Activated CD8-positive, alpha-beta memory T cell treated with anti-CD3 and anti-CD28 coated beads, Interleukin-2, amount 50 U/mL, for 24 hours (primary cell): ENCODE measurements around the gene KLF9.
A peak's percentile ranks its signal among the peaks of the same experiment; 100 is the strongest.

Source experiments
- DNase-seq: peaks from one replicate; pipeline ENCODE4 v3.0.0-alpha.2; 2020; ENCODE audit errors: extremely low read depth

The KLF9 gene

GRCh38 chr9:70422371-70423043 is 8.1 kb upstream of the KLF9 start:
- no peak for DNase-seq

- DNase-seq = no peak
These were observed 7.1 kb upstream of the KLF9 start for GRCh38 chr9:70421272-70422180.

- no peak for DNase-seq
These were observed 6.2 kb upstream of the KLF9 start for GRCh38 chr9:70420441-70421271.

- peak; percentile 74 for DNase-seq
These were observed 5.3 kb upstream of the KLF9 start for GRCh38 chr9:70419556-70420440.

- no peak for DNase-seq
These were observed 4.5 kb upstream of the KLF9 start for GRCh38 chr9:70418822-70419555.

GRCh38 chr9:70415476-70415875 is 1.0 kb upstream of the KLF9 start:
- no peak for DNase-seq

- no peak for DNase-seq
These were observed 584 bp upstream of the KLF9 start for GRCh38 chr9:70415041-70415440.

- no peak for DNase-seq
These were observed 1.0 kb downstream of the KLF9 start for GRCh38 chr9:70413464-70413798.

- no peak for DNase-seq
These were observed 1.5 kb downstream of the KLF9 start for GRCh38 chr9:70412832-70413463.

- DNase-seq = no peak
These were observed 2.3 kb downstream of the KLF9 start for GRCh38 chr9:70411930-70412831.

- DNase-seq = no peak
These were observed 3.1 kb downstream of the KLF9 start for GRCh38 chr9:70411121-70411929.

GRCh38 chr9:70410368-70410767 is 4.1 kb downstream of the KLF9 start:
- DNase-seq = no peak

- DNase-seq = no peak
These were observed 4.7 kb downstream of the KLF9 start for GRCh38 chr9:70409800-70410199.

GRCh38 chr9:70409280-70409679 is 5.2 kb downstream of the KLF9 start:
- no peak for DNase-seq

GRCh38 chr9:70408393-70409040 is 5.9 kb downstream of the KLF9 start:
- no peak for DNase-seq

GRCh38 chr9:70407081-70407503 is 7.4 kb downstream of the KLF9 start:
- DNase-seq = no peak

- DNase-seq = no peak
These were observed 8.0 kb downstream of the KLF9 start for GRCh38 chr9:70406434-70406862.
